Measurements from ENCODE around the gene CACNA2D1.

Gene CACNA2D1

GRCh38 chr7:82289152-82289535 is 154.4 kb downstream of the CACNA2D1 start:
- DNase-seq (ENCODE audit: low read depth in 2 of 2, low spot score in 1 of 2), result no peak

GRCh38 chr7:82286798-82287140 is 156.8 kb downstream of the CACNA2D1 start:
- DNase-seq (ENCODE audit: low read depth in 2 of 2, low spot score in 1 of 2), result no peak

GRCh38 chr7:82286096-82286797 is 157.3 kb downstream of the CACNA2D1 start:
- no peak for DNase-seq (ENCODE audit: low read depth in 2 of 2, low spot score in 1 of 2)

GRCh38 chr7:82284936-82285519 is 158.5 kb downstream of the CACNA2D1 start:
- no peak for DNase-seq (ENCODE audit: low read depth in 2 of 2, low spot score in 1 of 2)

GRCh38 chr7:82275342-82275741 is 168.2 kb downstream of the CACNA2D1 start:
- no peak for DNase-seq (ENCODE audit: low read depth in 2 of 2, low spot score in 1 of 2)

- DNase-seq (ENCODE audit: low read depth in 2 of 2, low spot score in 1 of 2), result no peak
Measured at GRCh38 chr7:82274681-82275080, 168.9 kb downstream of the CACNA2D1 start.

- no peak for DNase-seq (ENCODE audit: low read depth in 2 of 2, low spot score in 1 of 2)
Measured at GRCh38 chr7:82273886-82274285, 169.7 kb downstream of the CACNA2D1 start.

- no peak for DNase-seq (ENCODE audit: low read depth in 2 of 2, low spot score in 1 of 2)
Measured at GRCh38 chr7:82270870-82271269, 172.7 kb downstream of the CACNA2D1 start.

GRCh38 chr7:82268632-82269031 is 174.9 kb downstream of the CACNA2D1 start:
- no peak for DNase-seq (ENCODE audit: low read depth in 2 of 2, low spot score in 1 of 2)

GRCh38 chr7:82266081-82266480 is 177.5 kb downstream of the CACNA2D1 start:
- DNase-seq (ENCODE audit: low read depth in 2 of 2, low spot score in 1 of 2), result no peak

- no peak for DNase-seq (ENCODE audit: low read depth in 2 of 2, low spot score in 1 of 2)
Measured at GRCh38 chr7:82264783-82265305, 178.7 kb downstream of the CACNA2D1 start.

GRCh38 chr7:82263920-82264782 is 179.4 kb downstream of the CACNA2D1 start:
- no peak for DNase-seq (ENCODE audit: low read depth in 2 of 2, low spot score in 1 of 2)

- DNase-seq (ENCODE audit: low read depth in 2 of 2, low spot score in 1 of 2), result no peak
Measured at GRCh38 chr7:82258181-82258580, 185.4 kb downstream of the CACNA2D1 start.

GRCh38 chr7:82257118-82257695 is 186.4 kb downstream of the CACNA2D1 start:
- DNase-seq (ENCODE audit: low read depth in 2 of 2, low spot score in 1 of 2), result no peak

GRCh38 chr7:82255706-82256105 is 187.9 kb downstream of the CACNA2D1 start:
- no peak for DNase-seq (ENCODE audit: low read depth in 2 of 2, low spot score in 1 of 2)

GRCh38 chr7:82250598-82250997 is 193.0 kb downstream of the CACNA2D1 start:
- DNase-seq (ENCODE audit: low read depth in 2 of 2, low spot score in 1 of 2), result no peak

- no peak for DNase-seq (ENCODE audit: low read depth in 2 of 2, low spot score in 1 of 2)
Measured at GRCh38 chr7:82249979-82250378, 193.6 kb downstream of the CACNA2D1 start.

- no peak for DNase-seq (ENCODE audit: low read depth in 2 of 2, low spot score in 1 of 2)
Measured at GRCh38 chr7:82247814-82248433, 195.7 kb downstream of the CACNA2D1 start.

- DNase-seq (ENCODE audit: low read depth in 2 of 2, low spot score in 1 of 2), result no peak
Measured at GRCh38 chr7:82244947-82245517, 198.5 kb downstream of the CACNA2D1 start.

- DNase-seq (ENCODE audit: low read depth in 2 of 2, low spot score in 1 of 2), result no peak
Measured at GRCh38 chr7:82241356-82241755, 202.2 kb downstream of the CACNA2D1 start.

GRCh38 chr7:82235713-82236112 is 207.9 kb downstream of the CACNA2D1 start:
- DNase-seq (ENCODE audit: low read depth in 2 of 2, low spot score in 1 of 2), result no peak

All from stimulated activated CD8-positive, alpha-beta memory T cell treated with anti-CD3 and anti-CD28 coated beads, Interleukin-4, amount 100 ng/mL, for 4 hours (primary cell).